Measurements from ENCODE around the gene TADA2B.

DNA sequence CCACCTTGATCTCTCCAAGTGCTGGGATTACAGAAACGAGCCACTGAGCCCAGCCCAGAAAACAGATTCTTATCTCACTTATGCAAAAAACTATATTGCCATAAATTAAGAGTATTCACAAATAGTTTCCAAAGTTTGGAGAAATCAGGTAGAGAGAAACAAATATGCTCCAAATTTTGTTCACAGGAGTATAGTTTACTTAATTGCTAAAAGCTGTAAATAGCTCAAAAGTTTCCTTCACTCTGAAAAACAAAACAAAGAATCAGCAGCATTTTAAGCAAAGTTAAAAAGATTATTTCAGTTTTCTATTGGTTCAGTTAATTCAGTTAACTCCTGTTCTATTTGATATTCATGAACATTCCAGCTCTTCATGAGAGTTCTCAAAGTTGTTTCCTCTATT is 43.2 kb downstream of the TADA2B start:
- TF ChIP-seq, protein P1, sequence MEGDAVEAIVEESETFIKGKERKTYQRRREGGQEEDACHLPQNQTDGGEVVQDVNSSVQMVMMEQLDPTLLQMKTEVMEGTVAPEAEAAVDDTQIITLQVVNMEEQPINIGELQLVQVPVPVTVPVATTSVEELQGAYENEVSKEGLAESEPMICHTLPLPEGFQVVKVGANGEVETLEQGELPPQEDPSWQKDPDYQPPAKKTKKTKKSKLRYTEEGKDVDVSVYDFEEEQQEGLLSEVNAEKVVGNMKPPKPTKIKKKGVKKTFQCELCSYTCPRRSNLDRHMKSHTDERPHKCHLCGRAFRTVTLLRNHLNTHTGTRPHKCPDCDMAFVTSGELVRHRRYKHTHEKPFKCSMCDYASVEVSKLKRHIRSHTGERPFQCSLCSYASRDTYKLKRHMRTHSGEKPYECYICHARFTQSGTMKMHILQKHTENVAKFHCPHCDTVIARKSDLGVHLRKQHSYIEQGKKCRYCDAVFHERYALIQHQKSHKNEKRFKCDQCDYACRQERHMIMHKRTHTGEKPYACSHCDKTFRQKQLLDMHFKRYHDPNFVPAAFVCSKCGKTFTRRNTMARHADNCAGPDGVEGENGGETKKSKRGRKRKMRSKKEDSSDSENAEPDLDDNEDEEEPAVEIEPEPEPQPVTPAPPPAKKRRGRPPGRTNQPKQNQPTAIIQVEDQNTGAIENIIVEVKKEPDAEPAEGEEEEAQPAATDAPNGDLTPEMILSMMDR (IDR thresholded peaks at IDR 0.05): no peak
- TF ChIP-seq POLR2A (IDR thresholded peaks at IDR 0.05): no peak
